ENCODE results near the gene SLC6A18.

- TF ChIP-seq, protein P1, sequence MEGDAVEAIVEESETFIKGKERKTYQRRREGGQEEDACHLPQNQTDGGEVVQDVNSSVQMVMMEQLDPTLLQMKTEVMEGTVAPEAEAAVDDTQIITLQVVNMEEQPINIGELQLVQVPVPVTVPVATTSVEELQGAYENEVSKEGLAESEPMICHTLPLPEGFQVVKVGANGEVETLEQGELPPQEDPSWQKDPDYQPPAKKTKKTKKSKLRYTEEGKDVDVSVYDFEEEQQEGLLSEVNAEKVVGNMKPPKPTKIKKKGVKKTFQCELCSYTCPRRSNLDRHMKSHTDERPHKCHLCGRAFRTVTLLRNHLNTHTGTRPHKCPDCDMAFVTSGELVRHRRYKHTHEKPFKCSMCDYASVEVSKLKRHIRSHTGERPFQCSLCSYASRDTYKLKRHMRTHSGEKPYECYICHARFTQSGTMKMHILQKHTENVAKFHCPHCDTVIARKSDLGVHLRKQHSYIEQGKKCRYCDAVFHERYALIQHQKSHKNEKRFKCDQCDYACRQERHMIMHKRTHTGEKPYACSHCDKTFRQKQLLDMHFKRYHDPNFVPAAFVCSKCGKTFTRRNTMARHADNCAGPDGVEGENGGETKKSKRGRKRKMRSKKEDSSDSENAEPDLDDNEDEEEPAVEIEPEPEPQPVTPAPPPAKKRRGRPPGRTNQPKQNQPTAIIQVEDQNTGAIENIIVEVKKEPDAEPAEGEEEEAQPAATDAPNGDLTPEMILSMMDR (IDR thresholded peaks at IDR 0.05) = no peak
- TF ChIP-seq POLR2A (IDR thresholded peaks at IDR 0.05) = no peak
Measured at GRCh38 chr5:1185038-1185627, 40.0 kb upstream of the SLC6A18 start.

All from thyroid gland (tissue), 4 donors.